Effector memory CD4-positive, alpha-beta T cell (primary cell): ENCODE data around the gene SSU72.

ENCODE experiments used
- DNase-seq, 3 donors: peaks; one replicate each; pipeline ENCODE4 v3.0.0-alpha.2; 2020
- H3K27ac ChIP-seq: 2 replicates; pipeline ENCODE4 v1.7.0; 2013; ENCODE audit warnings: mild to moderate bottlenecking, low read length, moderate library complexity; ENCODE audit not compliant: insufficient read depth, poor library complexity, severe bottlenecking
- H3K27me3 ChIP-seq: replicated peaks from 2 replicates; pipeline ENCODE4 v1.7.0; 2013; ENCODE audit warnings: mild to moderate bottlenecking, low read length; ENCODE audit not compliant: insufficient read depth, control insufficient read depth, poor library complexity, severe bottlenecking
- H3K36me3 ChIP-seq: 2 replicates; pipeline ENCODE4 v1.7.0; 2013; ENCODE audit warnings: mild to moderate bottlenecking, low read length, moderate library complexity; ENCODE audit not compliant: control insufficient read depth, insufficient read depth
- H3K4me1 ChIP-seq: 2 replicates; pipeline ENCODE4 v1.7.0; 2013; ENCODE audit warnings: low read length, mild to moderate bottlenecking; ENCODE audit not compliant: control insufficient read depth, insufficient read depth, poor library complexity, severe bottlenecking
- H3K4me3 ChIP-seq: 2 replicates; pipeline ENCODE4 v1.7.0; 2013; ENCODE audit warnings: low read length, low read depth, mild to moderate bottlenecking; ENCODE audit not compliant: insufficient read depth, poor library complexity, severe bottlenecking
- H3K9me3 ChIP-seq: 2 replicates; pipeline ENCODE4 v1.7.0; 2013; ENCODE audit warnings: mild to moderate bottlenecking, low read length, moderate library complexity; ENCODE audit not compliant: control insufficient read depth

The SSU72 gene

GRCh38 chr1:1573843-1574720, 581 bp downstream of the SSU72 start:
- Histone ChIP-seq H3K9me3 (no peaks in the 10 kb centered on the region), H3K27me3 (no peaks in the 10 kb centered on the region), H3K4me3 (peak overlapping the region; percentile 99), H3K27ac (peak overlapping the region; percentile 99), H3K4me1 (peaks cover 10% of the 10 kb centered on the region), H3K36me3 (peaks cover 10% of the 10 kb centered on the region)
- DNase-seq: peak; percentile 66 to 68 (median 66)

GRCh38 chr1:1569341-1569740, 5.3 kb downstream of the SSU72 start:
- H3K4me1 ChIP-seq: peaks cover 3% of the 10 kb centered on the region

GRCh38 chr1:1567891-1568291, 6.8 kb downstream of the SSU72 start:
- Histone ChIP-seq H3K27ac (peak overlapping the region; percentile 13), H3K4me3 (no peak overlapping the region), H3K27me3 (no peaks in the 10 kb centered on the region), H3K4me1 (peaks cover 3% of the 10 kb centered on the region), H3K36me3 (peaks cover 44% of the 10 kb centered on the region), H3K9me3 (no peaks in the 10 kb centered on the region)
- no peak for DNase-seq

More at GRCh38 chr1:1569341-1569740, 5.3 kb downstream of the SSU72 start:
- no peaks in the 10 kb centered on the region for H3K9me3 ChIP-seq
- H3K27me3 ChIP-seq: no peaks in the 10 kb centered on the region
- no peak overlapping the region for H3K4me3 ChIP-seq
- DNase-seq: no peak
- H3K36me3 ChIP-seq: peaks cover 32% of the 10 kb centered on the region
- H3K27ac ChIP-seq: no peak overlapping the region

GRCh38 chr1:1567152-1567875, 7.3 kb downstream of the SSU72 start:
- Histone ChIP-seq H3K36me3 (peaks cover 50% of the 10 kb centered on the region), H3K9me3 (no peaks in the 10 kb centered on the region), H3K27me3 (no peaks in the 10 kb centered on the region), H3K27ac (peak overlapping the region; percentile 13), H3K4me1 (peaks cover 3% of the 10 kb centered on the region), H3K4me3 (no peak overlapping the region)
- DNase-seq: no peak

GRCh38 chr1:1565340-1565739, 9.3 kb downstream of the SSU72 start:
- H3K27me3 ChIP-seq: no peaks in the 10 kb centered on the region
- DNase-seq: no peak
- no peaks in the 10 kb centered on the region for H3K9me3 ChIP-seq
- no peaks in the 10 kb centered on the region for H3K4me1 ChIP-seq
- H3K4me3 ChIP-seq: no peak overlapping the region
- peaks cover 58% of the 10 kb centered on the region for H3K36me3 ChIP-seq
- no peak overlapping the region for H3K27ac ChIP-seq

GRCh38 chr1:1564268-1564667, 10.4 kb downstream of the SSU72 start:
- no peak overlapping the region for H3K4me3 ChIP-seq
- H3K36me3 ChIP-seq: peaks cover 55% of the 10 kb centered on the region
- no peaks in the 10 kb centered on the region for H3K4me1 ChIP-seq
- H3K27ac ChIP-seq: no peak overlapping the region
- DNase-seq: no peak
- H3K9me3 ChIP-seq: no peaks in the 10 kb centered on the region
- H3K27me3 ChIP-seq: no peaks in the 10 kb centered on the region

- Histone ChIP-seq H3K4me3 (no peak overlapping the region), H3K4me1 (no peaks in the 10 kb centered on the region), H3K27me3 (no peaks in the 10 kb centered on the region), H3K27ac (no peak overlapping the region), H3K36me3 (peaks cover 55% of the 10 kb centered on the region), H3K9me3 (no peaks in the 10 kb centered on the region)
- no peak for DNase-seq
Observed at GRCh38 chr1:1563688-1564087, 11.0 kb downstream of the SSU72 start.

- no peak overlapping the region for H3K4me3 ChIP-seq
- no peak overlapping the region for H3K27ac ChIP-seq
- peaks cover 55% of the 10 kb centered on the region for H3K36me3 ChIP-seq
- H3K4me1 ChIP-seq: no peaks in the 10 kb centered on the region
- no peaks in the 10 kb centered on the region for H3K27me3 ChIP-seq
- H3K9me3 ChIP-seq: no peaks in the 10 kb centered on the region
- no peak for DNase-seq
Observed at GRCh38 chr1:1562556-1563195, 12.0 kb downstream of the SSU72 start.

GRCh38 chr1:1561801-1562470, 12.7 kb downstream of the SSU72 start:
- Histone ChIP-seq H3K36me3 (peaks cover 54% of the 10 kb centered on the region), H3K27me3 (no peaks in the 10 kb centered on the region), H3K27ac (no peak overlapping the region), H3K9me3 (no peaks in the 10 kb centered on the region), H3K4me1 (no peaks in the 10 kb centered on the region), H3K4me3 (no peak overlapping the region)
- DNase-seq: no peak
